ENCODE results near the gene TADA2B. TPM values are rescaled to one million over a fixed set of nuclear protein-coding genes. Genes with fewer than 3 reads are reported as not detected.
"Not testable (repeated sequence)": the region's sequence is repeated elsewhere in the genome, so short reads cannot be mapped to it uniquely, and the experiment has no call there.

The TADA2B gene
- total RNA-seq, 2 experiments from 2014 or later, result 16.6 to 16.8 TPM

GRCh38 chr4:7089213-7089986 lies 46.2 kb downstream of the TADA2B start:
- no peak for DNase-seq
- Mint-ChIP-seq H3K27me3 (ENCODE audit: low read depth) (peaks cover 18% of the 10 kb centered on the region), H3K9me3 (ENCODE audit: insufficient read depth) (no peaks in the 10 kb centered on the region), H3K27ac (no peak overlapping the region), H3K4me3 (no peak overlapping the region), H3K36me3 (ENCODE audit: low read depth) (no peaks in the 10 kb centered on the region), H3K4me1 (ENCODE audit: low read depth) (peaks cover under 1% of the 10 kb centered on the region)
- CTCF ChIA-PET, result interaction anchor here (1.3 to 2.6 kb wide), 2 partner anchors 13 to 19 kb away, joined by 3 to 18 read pairs; no protein-coding TSS in a partner anchor
- POLR2A ChIA-PET, result no interaction called here
- no peak for ATAC-seq

- Mint-ChIP-seq H3K9me3 (ENCODE audit: insufficient read depth) (no peaks in the 10 kb centered on the region), H3K4me3 (no peak overlapping the region), H3K27ac (no peak overlapping the region), H3K27me3 (ENCODE audit: low read depth) (peaks cover 20% of the 10 kb centered on the region), H3K4me1 (ENCODE audit: low read depth) (no peaks in the 10 kb centered on the region), H3K36me3 (ENCODE audit: low read depth) (no peaks in the 10 kb centered on the region)
- ChIA-PET CTCF (no interaction called here), POLR2A (no interaction called here)
- ATAC-seq (no peak), DNase-seq (no peak)
Measured at GRCh38 chr4:7092026-7092425, 48.9 kb downstream of the TADA2B start.

GRCh38 chr4:7094916-7095315 lies 51.7 kb downstream of the TADA2B start:
- no peak for DNase-seq
- Mint-ChIP-seq H3K4me3 (no peak overlapping the region), H3K9me3 (ENCODE audit: insufficient read depth) (no peaks in the 10 kb centered on the region), H3K27ac (no peak overlapping the region), H3K27me3 (ENCODE audit: low read depth) (peaks cover 20% of the 10 kb centered on the region), H3K36me3 (ENCODE audit: low read depth) (no peaks in the 10 kb centered on the region), H3K4me1 (ENCODE audit: low read depth) (no peaks in the 10 kb centered on the region)
- ChIA-PET POLR2A (no interaction called here), CTCF (interaction anchor here (1.2 to 1.7 kb wide), 2 partner anchors 7 to 24 kb away, joined by 4 to 8 read pairs; no protein-coding TSS in a partner anchor)
- no peak for ATAC-seq

- DNase-seq (no peak), ATAC-seq (no peak)
- POLR2A ChIA-PET, result no interaction called here
- peaks cover 20% of the 10 kb centered on the region for H3K27me3 Mint-ChIP-seq (ENCODE audit: low read depth)
- H3K4me3 Mint-ChIP-seq, result no peak overlapping the region
- CTCF ChIA-PET, result no interaction called here
- H3K4me1 Mint-ChIP-seq (ENCODE audit: low read depth), result no peaks in the 10 kb centered on the region
- H3K27ac Mint-ChIP-seq, result no peak overlapping the region
- no peaks in the 10 kb centered on the region for H3K36me3 Mint-ChIP-seq (ENCODE audit: low read depth)
- no peaks in the 10 kb centered on the region for H3K9me3 Mint-ChIP-seq (ENCODE audit: insufficient read depth)
Measured at GRCh38 chr4:7095611-7096155, 52.5 kb downstream of the TADA2B start.

- DNase-seq (no peak), ATAC-seq (no peak)
- no peaks in the 10 kb centered on the region for H3K9me3 Mint-ChIP-seq (ENCODE audit: insufficient read depth)
- CTCF ChIA-PET, result no interaction called here
- no peaks in the 10 kb centered on the region for H3K4me1 Mint-ChIP-seq (ENCODE audit: low read depth)
- H3K4me3 Mint-ChIP-seq, result no peak overlapping the region
- no peaks in the 10 kb centered on the region for H3K36me3 Mint-ChIP-seq (ENCODE audit: low read depth)
- peaks cover 20% of the 10 kb centered on the region for H3K27me3 Mint-ChIP-seq (ENCODE audit: low read depth)
- no peak overlapping the region for H3K27ac Mint-ChIP-seq
- POLR2A ChIA-PET, result interaction anchor here (0.7 kb wide), 1 partner anchor 17 kb away, joined by 5 read pairs; no protein-coding TSS in a partner anchor
Measured at GRCh38 chr4:7096236-7096635, 53.1 kb downstream of the TADA2B start.

GRCh38 chr4:7101692-7102515 lies 58.7 kb downstream of the TADA2B start:
- CTCF ChIA-PET, result interaction anchor here (0.5 to 3.3 kb wide), 19 partner anchors 8 to 136 kb away, joined by 3 to 27 read pairs (median 4); partner anchors contain the start of genes GRPEL1 and TADA2B
- Mint-ChIP-seq H3K27ac (no peak overlapping the region), H3K4me1 (ENCODE audit: low read depth) (peaks cover 18% of the 10 kb centered on the region)

GRCh38 chr4:7102516-7102909 lies 59.3 kb downstream of the TADA2B start:
- not testable (repeated sequence) for H3K36me3 Mint-ChIP-seq (ENCODE audit: low read depth); H3K9me3 Mint-ChIP-seq (ENCODE audit: insufficient read depth); DNase-seq; H3K27me3 Mint-ChIP-seq (ENCODE audit: low read depth)
- POLR2A ChIA-PET, result interaction anchor here (1.0 kb wide), 1 partner anchor 35 kb away, joined by 7 read pairs; the partner anchor contains the start of gene GRPEL1
- Mint-ChIP-seq H3K27ac (peak overlapping the region; percentile 78), H3K4me1 (ENCODE audit: low read depth) (peaks cover 18% of the 10 kb centered on the region), H3K4me3 (peak overlapping the region; percentile 79)
- peak; percentile 3 for ATAC-seq
- CTCF ChIA-PET, result interaction anchor here (0.9 to 3.3 kb wide), 17 partner anchors 9 to 136 kb away, joined by 3 to 27 read pairs (median 4); partner anchors contain the start of genes GRPEL1 and TADA2B

More at GRCh38 chr4:7101692-7102515, 58.7 kb downstream of the TADA2B start:
- H3K36me3 Mint-ChIP-seq (ENCODE audit: low read depth), result no peaks in the 10 kb centered on the region
- peak; percentile 68 for DNase-seq
- POLR2A ChIA-PET, result interaction anchor here (0.8 to 1.0 kb wide), 2 partner anchors 34 kb away, joined by 3 to 7 read pairs; partner anchors contain the start of gene GRPEL1
- H3K4me3 Mint-ChIP-seq, result peak overlapping the region; percentile 79
- ATAC-seq, result peak; percentile 61
- H3K9me3 Mint-ChIP-seq (ENCODE audit: insufficient read depth), result no peaks in the 10 kb centered on the region
- H3K27me3 Mint-ChIP-seq (ENCODE audit: low read depth), result peaks cover 12% of the 10 kb centered on the region

GRCh38 chr4:7103031-7103606 lies 59.9 kb downstream of the TADA2B start:
- Mint-ChIP-seq H3K9me3 (ENCODE audit: insufficient read depth) (no peaks in the 10 kb centered on the region), H3K4me3 (peak overlapping the region; percentile 79), H3K4me1 (ENCODE audit: low read depth) (peaks cover 18% of the 10 kb centered on the region), H3K27me3 (ENCODE audit: low read depth) (peaks cover 7% of the 10 kb centered on the region), H3K27ac (peak overlapping the region; percentile 78), H3K36me3 (ENCODE audit: low read depth) (no peaks in the 10 kb centered on the region)
- DNase-seq, result peak; percentile 89
- ATAC-seq, result peak; percentile 92
- ChIA-PET CTCF (interaction anchor here (0.9 to 3.3 kb wide), 17 partner anchors 9 to 137 kb away, joined by 3 to 27 read pairs (median 4); partner anchors contain the start of genes GRPEL1 and TADA2B), POLR2A (interaction anchor here (1.0 kb wide), 1 partner anchor 35 kb away, joined by 7 read pairs; the partner anchor contains the start of gene GRPEL1)

GRCh38 chr4:7103607-7104365 lies 60.6 kb downstream of the TADA2B start:
- CTCF ChIA-PET, result interaction anchor here (0.8 to 3.3 kb wide), 7 partner anchors 15 to 90 kb away, joined by 3 to 18 read pairs (median 4); partner anchors contain the start of genes SORCS2 and TADA2B
- ATAC-seq (no peak), DNase-seq (no peak)
- Mint-ChIP-seq H3K27me3 (ENCODE audit: low read depth) (peaks cover 7% of the 10 kb centered on the region), H3K36me3 (ENCODE audit: low read depth) (no peaks in the 10 kb centered on the region), H3K4me3 (peak overlapping the region; percentile 79), H3K9me3 (ENCODE audit: insufficient read depth) (no peaks in the 10 kb centered on the region), H3K27ac (no peak overlapping the region), H3K4me1 (ENCODE audit: low read depth) (peaks cover 18% of the 10 kb centered on the region)
- POLR2A ChIA-PET, result no interaction called here

- ChIA-PET CTCF (interaction anchor here (0.8 to 1.0 kb wide), 2 partner anchors 33 to 88 kb away, joined by 3 read pairs; partner anchors contain the start of gene SORCS2), POLR2A (no interaction called here)
- H3K27me3 Mint-ChIP-seq (ENCODE audit: low read depth), result peaks cover 7% of the 10 kb centered on the region
- no peak for DNase-seq
- H3K9me3 Mint-ChIP-seq (ENCODE audit: insufficient read depth), result no peaks in the 10 kb centered on the region
- H3K4me1 Mint-ChIP-seq (ENCODE audit: low read depth), result peaks cover 18% of the 10 kb centered on the region
- H3K36me3 Mint-ChIP-seq (ENCODE audit: low read depth), result no peaks in the 10 kb centered on the region
- peak overlapping the region; percentile 31 for H3K4me3 Mint-ChIP-seq
- ATAC-seq, result no peak
- H3K27ac Mint-ChIP-seq, result no peak overlapping the region
Measured at GRCh38 chr4:7104366-7105031, 61.3 kb downstream of the TADA2B start.
